MM.1S (cell line): Measurements from ENCODE around the gene ITPR3.

Experiments used
- DNase-seq: peaks from one replicate; pipeline ENCODE4 v3.0.0-alpha.2; 2015
- H2AFZ ChIP-seq: fragments of 300-600 bp; sonication (generic); 2 replicates; pipeline ENCODE4 v1.6.0; 2016; ENCODE audit warnings: antibody characterized with exemption, low read length
- H3F3A ChIP-seq: fragments of 300-600 bp; sonication (generic); 2 replicates; pipeline ENCODE4 v1.6.1; 2016; ENCODE audit warnings: mild to moderate bottlenecking, antibody characterized with exemption, low read length, moderate library complexity, mixed read lengths; ENCODE audit not compliant: insufficient read depth
- H3K27ac ChIP-seq: fragments of 300-600 bp; sonication (generic); 2 replicates; pipeline ENCODE4 v1.5.1; 2016; ENCODE audit warnings: mild to moderate bottlenecking, low read length
- H3K27me3 ChIP-seq: fragments of 300-600 bp; sonication (generic); replicated peaks from 2 replicates; pipeline ENCODE4 v1.6.0; 2016; ENCODE audit warnings: low read length; ENCODE audit not compliant: insufficient read depth
- H3K36me3 ChIP-seq: fragments of 300-600 bp; sonication (generic); replicated peaks from 2 replicates; pipeline ENCODE4 v1.6.1; 2016; ENCODE audit warnings: mild to moderate bottlenecking, low read length, mixed read lengths; ENCODE audit not compliant: insufficient read depth
- H3K4me1 ChIP-seq: fragments of 300-600 bp; sonication (generic); 2 replicates; pipeline ENCODE4 v1.6.1; 2016; ENCODE audit warnings: low read length, mixed read lengths
- H3K4me2 ChIP-seq: fragments of 300-600 bp; sonication (generic); 2 replicates; pipeline ENCODE4 v1.6.0; 2016; ENCODE audit warnings: low read depth, low read length
- H3K4me3 ChIP-seq: fragments of 300-600 bp; sonication (generic); 2 replicates; pipeline ENCODE4 v1.5.1; 2016; ENCODE audit warnings: low read length, mixed read lengths
- H3K79me2 ChIP-seq: fragments of 300-600 bp; sonication (generic); 2 replicates; pipeline ENCODE4 v1.6.1; 2016; ENCODE audit warnings: mixed run types, low read length, mixed read lengths
- H3K9ac ChIP-seq: fragments of 300-600 bp; sonication (generic); 2 replicates; pipeline ENCODE4 v1.6.1; 2016; ENCODE audit warnings: low read length, mixed read lengths
- H3K9me2 ChIP-seq: fragments of 300-600 bp; sonication (generic); replicated peaks from 2 replicates; pipeline ENCODE4 v1.6.1; 2016; ENCODE audit warnings: mild to moderate bottlenecking, low read length, mixed read lengths; ENCODE audit not compliant: insufficient read depth
- H3K9me3 ChIP-seq: fragments of 300-600 bp; sonication (generic); replicated peaks from 2 replicates; pipeline ENCODE4 v1.6.1; 2016; ENCODE audit warnings: mild to moderate bottlenecking, low read length, mixed read lengths; ENCODE audit not compliant: insufficient read depth
- H4K20me1 ChIP-seq: fragments of 300-600 bp; sonication (generic); 2 replicates; pipeline ENCODE4 v1.6.1; 2016; ENCODE audit warnings: mild to moderate bottlenecking, low read length, moderate library complexity, mixed read lengths; ENCODE audit not compliant: insufficient read depth
- EZH2 ChIP-seq: fragments of 300-600 bp; sonication (generic); optimal IDR thresholded peaks from 2 replicates; pipeline ENCODE3; 2017; ENCODE audit warnings: low read depth, mild to moderate bottlenecking, antibody characterized with exemption, low read length, mixed read lengths
- EZH2phosphoT487 ChIP-seq: fragments of 300-600 bp; sonication (generic); IDR thresholded peaks from 2 replicates; pipeline ENCODE4 v1.6.1; 2018; ENCODE audit warnings: antibody characterized with exemption, low read length
- TF ChIP-seq, protein P1 (sequence below): fragments of 300-600 bp; sonication (generic); IDR thresholded peaks from 2 replicates; pipeline ENCODE4 v1.5.1; 2016; ENCODE audit warnings: antibody characterized with exemption, low read length, mixed read lengths

Gene ITPR3

DNA sequence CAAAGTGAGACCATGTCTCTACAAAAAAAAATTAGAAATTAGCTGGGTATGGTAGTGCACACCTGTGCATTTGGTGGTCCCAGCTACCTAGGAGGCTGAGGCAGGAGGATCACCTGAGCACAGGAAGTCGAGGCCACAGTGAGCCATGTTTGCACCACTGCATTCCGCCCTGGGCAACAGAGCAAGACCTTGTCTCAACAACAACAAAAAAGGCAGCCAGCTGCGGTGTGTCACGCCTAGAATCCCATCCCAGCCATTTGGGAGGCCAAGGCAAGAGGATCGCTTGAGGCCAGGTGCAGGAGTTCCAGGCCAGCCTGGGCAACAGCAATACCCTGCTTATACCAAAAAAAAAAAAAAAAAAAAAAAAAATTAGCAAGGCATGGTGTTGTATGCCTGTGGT, 39.9 kb upstream of the ITPR3 start:
- no peaks in the 10 kb centered on the region for H3K9me2 ChIP-seq
- no peak overlapping the region for H3K9ac ChIP-seq
- H3K4me1 ChIP-seq = peaks cover 21% of the 10 kb centered on the region
- H3K36me3 ChIP-seq = no peaks in the 10 kb centered on the region
- H3F3A ChIP-seq = peaks cover 15% of the 10 kb centered on the region; the same call in 1 of the 2 replicates
- no peak overlapping the region for H3K27ac ChIP-seq
- H4K20me1 ChIP-seq = no peaks in the 10 kb centered on the region
- H3K27me3 ChIP-seq = no peaks in the 10 kb centered on the region
- no peak overlapping the region for H2AFZ ChIP-seq
- H3K9me3 ChIP-seq = no peaks in the 10 kb centered on the region
- no peak overlapping the region for H3K4me2 ChIP-seq
- no peak overlapping the region for H3K4me3 ChIP-seq
- peaks cover 36% of the 10 kb centered on the region for H3K79me2 ChIP-seq
- DNase-seq = no peak
- no peak for TF ChIP-seq EZH2
- TF ChIP-seq, protein P1, sequence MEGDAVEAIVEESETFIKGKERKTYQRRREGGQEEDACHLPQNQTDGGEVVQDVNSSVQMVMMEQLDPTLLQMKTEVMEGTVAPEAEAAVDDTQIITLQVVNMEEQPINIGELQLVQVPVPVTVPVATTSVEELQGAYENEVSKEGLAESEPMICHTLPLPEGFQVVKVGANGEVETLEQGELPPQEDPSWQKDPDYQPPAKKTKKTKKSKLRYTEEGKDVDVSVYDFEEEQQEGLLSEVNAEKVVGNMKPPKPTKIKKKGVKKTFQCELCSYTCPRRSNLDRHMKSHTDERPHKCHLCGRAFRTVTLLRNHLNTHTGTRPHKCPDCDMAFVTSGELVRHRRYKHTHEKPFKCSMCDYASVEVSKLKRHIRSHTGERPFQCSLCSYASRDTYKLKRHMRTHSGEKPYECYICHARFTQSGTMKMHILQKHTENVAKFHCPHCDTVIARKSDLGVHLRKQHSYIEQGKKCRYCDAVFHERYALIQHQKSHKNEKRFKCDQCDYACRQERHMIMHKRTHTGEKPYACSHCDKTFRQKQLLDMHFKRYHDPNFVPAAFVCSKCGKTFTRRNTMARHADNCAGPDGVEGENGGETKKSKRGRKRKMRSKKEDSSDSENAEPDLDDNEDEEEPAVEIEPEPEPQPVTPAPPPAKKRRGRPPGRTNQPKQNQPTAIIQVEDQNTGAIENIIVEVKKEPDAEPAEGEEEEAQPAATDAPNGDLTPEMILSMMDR = no peak
- TF ChIP-seq EZH2phosphoT487 = no peak

DNA sequence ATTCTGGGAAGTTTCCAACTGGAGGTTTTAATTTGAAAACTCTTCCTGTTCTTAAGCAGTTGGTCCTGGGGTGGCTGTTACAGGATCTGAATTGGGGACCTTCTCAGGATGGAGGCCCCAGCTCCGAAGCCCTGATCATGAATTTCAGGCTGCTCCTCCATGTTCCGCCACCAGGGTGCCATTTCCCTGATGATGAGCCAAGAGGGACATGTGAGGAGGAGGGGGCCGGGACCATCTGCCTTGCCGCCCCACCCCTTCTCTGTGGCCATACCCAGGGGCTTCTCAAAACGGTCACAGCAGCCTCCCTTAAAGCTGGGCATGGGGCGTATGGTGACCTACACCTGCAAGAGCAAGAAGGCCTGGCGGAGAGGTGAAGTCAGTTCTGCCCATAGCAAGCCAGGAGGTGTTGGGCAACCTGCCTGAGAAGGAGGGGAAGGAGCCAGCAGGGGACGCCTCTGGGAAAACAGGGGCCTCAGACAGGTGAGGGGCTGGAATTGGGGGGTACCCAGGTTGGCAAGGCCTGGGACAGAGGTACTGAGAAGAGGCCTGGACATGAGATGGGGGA, 37.4 kb upstream of the ITPR3 start:
- H3K4me3 ChIP-seq = no peak overlapping the region
- no peaks in the 10 kb centered on the region for H3K9me2 ChIP-seq
- no peaks in the 10 kb centered on the region for H4K20me1 ChIP-seq
- DNase-seq = no peak
- no peaks in the 10 kb centered on the region for H3K9me3 ChIP-seq
- no peak overlapping the region for H2AFZ ChIP-seq
- peaks cover 10% of the 10 kb centered on the region for H3K4me1 ChIP-seq
- peaks cover 14% of the 10 kb centered on the region for H3K79me2 ChIP-seq
- TF ChIP-seq EZH2phosphoT487 = no peak
- TF ChIP-seq, protein P1 = peak; percentile 31
- H3K36me3 ChIP-seq = no peaks in the 10 kb centered on the region
- no peaks in the 10 kb centered on the region for H3K27me3 ChIP-seq
- no peak overlapping the region for H3K27ac ChIP-seq
- no peak overlapping the region for H3K9ac ChIP-seq
- H3F3A ChIP-seq = peaks cover 7% of the 10 kb centered on the region; the same call in 1 of the 2 replicates
- no peak overlapping the region for H3K4me2 ChIP-seq

DNA sequence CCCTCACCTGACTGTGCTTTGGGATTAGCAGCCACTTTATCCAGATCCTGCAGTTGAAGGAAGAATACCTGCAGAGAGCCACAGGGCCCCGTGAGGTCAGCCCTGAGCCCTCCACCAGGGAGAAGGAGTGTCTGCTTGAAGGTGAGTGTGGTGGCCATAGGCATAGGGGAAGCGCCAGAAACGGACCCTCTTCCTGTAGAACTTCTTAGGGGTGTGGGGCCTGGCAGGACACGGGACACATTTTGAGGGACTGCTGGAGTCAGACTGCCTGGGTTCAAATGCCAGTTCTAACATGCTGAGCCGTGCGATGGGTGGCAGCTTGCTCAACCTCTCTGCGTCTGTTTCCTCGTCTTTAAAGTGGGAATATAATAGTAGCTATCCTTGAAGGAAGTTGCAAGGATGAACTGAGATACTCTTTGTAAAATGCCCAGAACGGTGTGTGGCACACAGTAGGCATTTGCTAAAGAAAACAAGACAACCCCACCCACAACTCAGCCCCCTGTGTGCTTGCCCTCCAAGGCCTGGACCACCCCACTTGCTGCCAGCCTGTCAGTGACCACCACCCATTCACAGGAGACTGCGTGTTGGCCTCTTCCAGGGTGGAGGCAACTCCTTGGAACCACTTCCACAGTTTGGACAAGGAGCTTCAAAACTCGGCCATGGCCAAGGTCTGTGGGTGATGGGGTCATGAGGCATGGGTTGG, 36.3 kb upstream of the ITPR3 start:
- Histone ChIP-seq H3K4me2 (peak overlapping the region; percentile 66; the same call in 1 of the 2 replicates), H3K27me3 (no peaks in the 10 kb centered on the region)
- TF ChIP-seq EZH2 = no peak
- no peak for TF ChIP-seq EZH2phosphoT487
- TF ChIP-seq, protein P1 = no peak

More for the DNA sequence above, 36.3 kb upstream of the ITPR3 start:
- no peaks in the 10 kb centered on the region for H4K20me1 ChIP-seq
- no peaks in the 10 kb centered on the region for H3K36me3 ChIP-seq
- H3K79me2 ChIP-seq = peaks cover 2% of the 10 kb centered on the region
- H3K4me3 ChIP-seq = no peak overlapping the region
- no peak for DNase-seq
- H3K9ac ChIP-seq = peak overlapping the region; percentile 19; the same call in 1 of the 2 replicates
- H3K9me3 ChIP-seq = no peaks in the 10 kb centered on the region
- H3F3A ChIP-seq = no peaks in the 10 kb centered on the region; the same call in 1 of the 2 replicates
- H3K4me1 ChIP-seq = peaks cover 13% of the 10 kb centered on the region
- no peaks in the 10 kb centered on the region for H3K9me2 ChIP-seq
- no peak overlapping the region for H3K27ac ChIP-seq
- H2AFZ ChIP-seq = peak overlapping the region; percentile 88
